ENCODE measurements around the gene TMEM141. TPM values are rescaled to one million over a fixed set of nuclear protein-coding genes. Genes with fewer than 3 reads are reported as not detected.

TMEM141 gene
- total and polyA plus RNA-seq, 10 of the 15 experiments (the other 5 are each of a cell fraction or from before 2014, with no cell fraction given), result 7.8 to 48.6 (median 34.4) TPM

DNA sequence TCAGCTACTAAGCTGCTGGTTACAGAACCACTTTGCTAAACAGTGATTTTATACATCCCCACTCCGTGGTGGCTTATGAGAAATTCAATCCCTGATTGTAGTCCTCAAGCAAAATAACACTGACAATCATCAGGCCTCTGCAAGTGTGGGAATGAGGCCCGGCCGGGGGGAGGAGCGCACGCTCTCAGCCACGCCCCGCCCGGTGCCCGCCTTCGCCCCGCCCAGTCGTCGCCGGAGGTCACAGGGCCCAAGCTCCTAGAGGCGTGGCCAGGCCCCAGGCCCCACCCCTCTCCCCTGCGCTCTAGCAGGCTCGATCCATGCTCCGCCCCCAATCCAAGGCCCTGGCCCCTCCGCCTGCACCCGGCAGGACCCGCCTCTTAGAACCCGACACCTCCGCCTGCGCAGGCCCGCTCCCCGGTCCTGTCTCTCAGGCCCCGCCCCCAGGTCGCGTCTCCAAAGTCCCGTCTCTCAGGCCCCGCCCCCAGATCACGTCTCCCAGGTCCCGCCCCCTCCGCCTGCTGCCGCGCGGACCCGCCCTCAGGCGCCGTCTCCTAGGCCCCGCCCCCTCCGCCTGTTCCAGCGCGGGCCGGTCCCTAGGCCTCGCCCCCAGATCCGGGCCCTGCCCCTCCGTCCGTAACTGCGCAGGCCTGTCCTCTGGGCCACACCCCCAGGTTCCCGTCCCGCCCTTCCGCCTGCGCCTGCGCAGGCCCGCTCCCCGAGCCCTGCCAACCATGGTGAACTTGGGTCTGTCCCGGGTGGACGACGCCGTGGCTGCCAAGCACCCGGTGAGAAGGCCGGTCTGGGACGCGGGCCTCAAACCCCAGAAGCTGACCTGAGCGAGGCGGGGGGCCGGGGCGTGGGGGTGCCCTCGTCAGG lies at the start of gene TMEM141 (continued):
- TF ChIP-seq, protein P1, sequence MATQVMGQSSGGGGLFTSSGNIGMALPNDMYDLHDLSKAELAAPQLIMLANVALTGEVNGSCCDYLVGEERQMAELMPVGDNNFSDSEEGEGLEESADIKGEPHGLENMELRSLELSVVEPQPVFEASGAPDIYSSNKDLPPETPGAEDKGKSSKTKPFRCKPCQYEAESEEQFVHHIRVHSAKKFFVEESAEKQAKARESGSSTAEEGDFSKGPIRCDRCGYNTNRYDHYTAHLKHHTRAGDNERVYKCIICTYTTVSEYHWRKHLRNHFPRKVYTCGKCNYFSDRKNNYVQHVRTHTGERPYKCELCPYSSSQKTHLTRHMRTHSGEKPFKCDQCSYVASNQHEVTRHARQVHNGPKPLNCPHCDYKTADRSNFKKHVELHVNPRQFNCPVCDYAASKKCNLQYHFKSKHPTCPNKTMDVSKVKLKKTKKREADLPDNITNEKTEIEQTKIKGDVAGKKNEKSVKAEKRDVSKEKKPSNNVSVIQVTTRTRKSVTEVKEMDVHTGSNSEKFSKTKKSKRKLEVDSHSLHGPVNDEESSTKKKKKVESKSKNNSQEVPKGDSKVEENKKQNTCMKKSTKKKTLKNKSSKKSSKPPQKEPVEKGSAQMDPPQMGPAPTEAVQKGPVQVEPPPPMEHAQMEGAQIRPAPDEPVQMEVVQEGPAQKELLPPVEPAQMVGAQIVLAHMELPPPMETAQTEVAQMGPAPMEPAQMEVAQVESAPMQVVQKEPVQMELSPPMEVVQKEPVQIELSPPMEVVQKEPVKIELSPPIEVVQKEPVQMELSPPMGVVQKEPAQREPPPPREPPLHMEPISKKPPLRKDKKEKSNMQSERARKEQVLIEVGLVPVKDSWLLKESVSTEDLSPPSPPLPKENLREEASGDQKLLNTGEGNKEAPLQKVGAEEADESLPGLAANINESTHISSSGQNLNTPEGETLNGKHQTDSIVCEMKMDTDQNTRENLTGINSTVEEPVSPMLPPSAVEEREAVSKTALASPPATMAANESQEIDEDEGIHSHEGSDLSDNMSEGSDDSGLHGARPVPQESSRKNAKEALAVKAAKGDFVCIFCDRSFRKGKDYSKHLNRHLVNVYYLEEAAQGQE (IDR thresholded peaks at IDR 0.05; ENCODE audit: low read depth, low read length), result no peak
- no peak for TF ChIP-seq MYC (IDR thresholded peaks at IDR 0.05; ENCODE audit: insufficient read depth, insufficient read length, insufficient replicate concordance, low read length, severe bottlenecking)
- TF ChIP-seq, protein P2, sequence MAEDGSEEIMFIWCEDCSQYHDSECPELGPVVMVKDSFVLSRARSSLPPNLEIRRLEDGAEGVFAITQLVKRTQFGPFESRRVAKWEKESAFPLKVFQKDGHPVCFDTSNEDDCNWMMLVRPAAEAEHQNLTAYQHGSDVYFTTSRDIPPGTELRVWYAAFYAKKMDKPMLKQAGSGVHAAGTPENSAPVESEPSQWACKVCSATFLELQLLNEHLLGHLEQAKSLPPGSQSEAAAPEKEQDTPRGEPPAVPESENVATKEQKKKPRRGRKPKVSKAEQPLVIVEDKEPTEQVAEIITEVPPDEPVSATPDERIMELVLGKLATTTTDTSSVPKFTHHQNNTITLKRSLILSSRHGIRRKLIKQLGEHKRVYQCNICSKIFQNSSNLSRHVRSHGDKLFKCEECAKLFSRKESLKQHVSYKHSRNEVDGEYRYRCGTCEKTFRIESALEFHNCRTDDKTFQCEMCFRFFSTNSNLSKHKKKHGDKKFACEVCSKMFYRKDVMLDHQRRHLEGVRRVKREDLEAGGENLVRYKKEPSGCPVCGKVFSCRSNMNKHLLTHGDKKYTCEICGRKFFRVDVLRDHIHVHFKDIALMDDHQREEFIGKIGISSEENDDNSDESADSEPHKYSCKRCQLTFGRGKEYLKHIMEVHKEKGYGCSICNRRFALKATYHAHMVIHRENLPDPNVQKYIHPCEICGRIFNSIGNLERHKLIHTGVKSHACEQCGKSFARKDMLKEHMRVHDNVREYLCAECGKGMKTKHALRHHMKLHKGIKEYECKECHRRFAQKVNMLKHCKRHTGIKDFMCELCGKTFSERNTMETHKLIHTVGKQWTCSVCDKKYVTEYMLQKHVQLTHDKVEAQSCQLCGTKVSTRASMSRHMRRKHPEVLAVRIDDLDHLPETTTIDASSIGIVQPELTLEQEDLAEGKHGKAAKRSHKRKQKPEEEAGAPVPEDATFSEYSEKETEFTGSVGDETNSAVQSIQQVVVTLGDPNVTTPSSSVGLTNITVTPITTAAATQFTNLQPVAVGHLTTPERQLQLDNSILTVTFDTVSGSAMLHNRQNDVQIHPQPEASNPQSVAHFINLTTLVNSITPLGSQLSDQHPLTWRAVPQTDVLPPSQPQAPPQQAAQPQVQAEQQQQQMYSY (CRISPR knock-in tag; IDR thresholded peaks at IDR 0.05), result no peak
- no peak for TF ChIP-seq SUPT20H (IDR thresholded peaks at IDR 0.05; ENCODE audit: borderline replicate concordance, control insufficient read depth, low read depth, low read length)
- TF ChIP-seq SRF (IDR thresholded peaks at IDR 0.05; ENCODE audit: low read depth in 2 of 2, low read length in 2 of 2), result no peak
- no peak for TF ChIP-seq TARDBP (IDR thresholded peaks at IDR 0.05; ENCODE audit: borderline replicate concordance)
- TF ChIP-seq, protein P3, sequence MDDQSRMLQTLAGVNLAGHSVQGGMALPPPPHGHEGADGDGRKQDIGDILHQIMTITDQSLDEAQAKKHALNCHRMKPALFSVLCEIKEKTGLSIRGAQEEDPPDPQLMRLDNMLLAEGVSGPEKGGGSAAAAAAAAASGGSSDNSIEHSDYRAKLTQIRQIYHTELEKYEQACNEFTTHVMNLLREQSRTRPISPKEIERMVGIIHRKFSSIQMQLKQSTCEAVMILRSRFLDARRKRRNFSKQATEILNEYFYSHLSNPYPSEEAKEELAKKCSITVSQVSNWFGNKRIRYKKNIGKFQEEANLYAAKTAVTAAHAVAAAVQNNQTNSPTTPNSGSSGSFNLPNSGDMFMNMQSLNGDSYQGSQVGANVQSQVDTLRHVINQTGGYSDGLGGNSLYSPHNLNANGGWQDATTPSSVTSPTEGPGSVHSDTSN (IDR thresholded peaks at IDR 0.05; ENCODE audit: insufficient replicate concordance, low read depth, low read length), result peak; percentile 20
- no peak for TF ChIP-seq NFIC (IDR thresholded peaks at IDR 0.05; ENCODE audit: low read depth, low read length)
- TF ChIP-seq CHD4 (IDR thresholded peaks at IDR 0.05), result no peak
- no peak for TF ChIP-seq ATF7 (IDR thresholded peaks at IDR 0.05; ENCODE audit: low read depth)
- TF ChIP-seq, protein P4, sequence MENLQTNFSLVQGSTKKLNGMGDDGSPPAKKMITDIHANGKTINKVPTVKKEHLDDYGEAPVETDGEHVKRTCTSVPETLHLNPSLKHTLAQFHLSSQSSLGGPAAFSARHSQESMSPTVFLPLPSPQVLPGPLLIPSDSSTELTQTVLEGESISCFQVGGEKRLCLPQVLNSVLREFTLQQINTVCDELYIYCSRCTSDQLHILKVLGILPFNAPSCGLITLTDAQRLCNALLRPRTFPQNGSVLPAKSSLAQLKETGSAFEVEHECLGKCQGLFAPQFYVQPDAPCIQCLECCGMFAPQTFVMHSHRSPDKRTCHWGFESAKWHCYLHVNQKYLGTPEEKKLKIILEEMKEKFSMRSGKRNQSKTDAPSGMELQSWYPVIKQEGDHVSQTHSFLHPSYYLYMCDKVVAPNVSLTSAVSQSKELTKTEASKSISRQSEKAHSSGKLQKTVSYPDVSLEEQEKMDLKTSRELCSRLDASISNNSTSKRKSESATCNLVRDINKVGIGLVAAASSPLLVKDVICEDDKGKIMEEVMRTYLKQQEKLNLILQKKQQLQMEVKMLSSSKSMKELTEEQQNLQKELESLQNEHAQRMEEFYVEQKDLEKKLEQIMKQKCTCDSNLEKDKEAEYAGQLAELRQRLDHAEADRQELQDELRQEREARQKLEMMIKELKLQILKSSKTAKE (IDR thresholded peaks at IDR 0.05; ENCODE audit: low read depth, poor library complexity, severe bottlenecking), result no peak
- TF ChIP-seq MYB (IDR thresholded peaks at IDR 0.05; ENCODE audit: borderline replicate concordance, low read depth, low read length), result no peak
- TF ChIP-seq RBBP5 (conservative IDR thresholded peaks at IDR 0.05), result no peak
- no peak for TF ChIP-seq NBN (IDR thresholded peaks at IDR 0.05)
- no peak for TF ChIP-seq LARP7 (IDR thresholded peaks at IDR 0.05)
- no peak for TF ChIP-seq MTA3 (IDR thresholded peaks at IDR 0.05; ENCODE audit: borderline replicate concordance, low read length)
- TF ChIP-seq SMAD5 (IDR thresholded peaks at IDR 0.05; ENCODE audit: low read depth), result no peak
- no peak for TF ChIP-seq JUND (IDR thresholded peaks at IDR 0.05; ENCODE audit: low read depth, low read length)
